ENCODE results near the gene KIAA2012. TPM values are rescaled to one million over a fixed set of nuclear protein-coding genes. Genes with fewer than 3 reads are reported as not detected.

The KIAA2012 gene
- total RNA-seq, 1 donor from 2014 or later: 0.11 TPM

- DNase-seq (ENCODE audit: low spot score in 2 of 2): no peak
- Histone ChIP-seq H3K36me3 (no peaks in the 10 kb centered on the region), H3K27me3 (no peaks in the 10 kb centered on the region), H3K4me3 (no peak overlapping the region), H3K9me3 (no peaks in the 10 kb centered on the region), H3K27ac (no peak overlapping the region), H3K4me1 (no peaks in the 10 kb centered on the region)
- TF ChIP-seq, protein P1, sequence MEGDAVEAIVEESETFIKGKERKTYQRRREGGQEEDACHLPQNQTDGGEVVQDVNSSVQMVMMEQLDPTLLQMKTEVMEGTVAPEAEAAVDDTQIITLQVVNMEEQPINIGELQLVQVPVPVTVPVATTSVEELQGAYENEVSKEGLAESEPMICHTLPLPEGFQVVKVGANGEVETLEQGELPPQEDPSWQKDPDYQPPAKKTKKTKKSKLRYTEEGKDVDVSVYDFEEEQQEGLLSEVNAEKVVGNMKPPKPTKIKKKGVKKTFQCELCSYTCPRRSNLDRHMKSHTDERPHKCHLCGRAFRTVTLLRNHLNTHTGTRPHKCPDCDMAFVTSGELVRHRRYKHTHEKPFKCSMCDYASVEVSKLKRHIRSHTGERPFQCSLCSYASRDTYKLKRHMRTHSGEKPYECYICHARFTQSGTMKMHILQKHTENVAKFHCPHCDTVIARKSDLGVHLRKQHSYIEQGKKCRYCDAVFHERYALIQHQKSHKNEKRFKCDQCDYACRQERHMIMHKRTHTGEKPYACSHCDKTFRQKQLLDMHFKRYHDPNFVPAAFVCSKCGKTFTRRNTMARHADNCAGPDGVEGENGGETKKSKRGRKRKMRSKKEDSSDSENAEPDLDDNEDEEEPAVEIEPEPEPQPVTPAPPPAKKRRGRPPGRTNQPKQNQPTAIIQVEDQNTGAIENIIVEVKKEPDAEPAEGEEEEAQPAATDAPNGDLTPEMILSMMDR (IDR thresholded peaks at IDR 0.05): no peak
- intact Hi-C loops (cut with DNase I): no loop called here
Measured at GRCh38 chr2:202186641-202187202, 113.7 kb downstream of the KIAA2012 start.

DNA sequence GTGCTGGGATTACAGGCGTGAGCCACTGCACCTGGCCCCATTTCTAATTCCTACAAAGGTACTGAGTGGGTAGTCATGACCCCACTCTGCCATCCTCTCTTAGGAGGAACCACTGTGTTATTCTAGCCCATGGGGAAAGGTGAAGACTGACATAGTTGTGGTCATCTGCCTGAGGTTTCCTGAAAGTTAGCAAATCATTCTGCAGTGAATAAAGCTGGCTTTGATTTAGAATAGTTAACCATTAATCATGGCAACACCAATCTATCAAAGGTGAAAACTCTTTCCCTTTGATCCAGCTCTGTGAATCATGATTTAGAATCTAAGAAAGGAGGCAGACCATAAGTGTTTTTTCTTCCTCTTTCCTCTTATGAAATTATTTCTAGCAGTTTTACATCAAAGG lies 114.5 kb downstream of the KIAA2012 start:
- Histone ChIP-seq H3K4me3 (no peak overlapping the region), H3K9me3 (no peaks in the 10 kb centered on the region), H3K36me3 (no peaks in the 10 kb centered on the region), H3K4me1 (no peaks in the 10 kb centered on the region), H3K27me3 (no peaks in the 10 kb centered on the region), H3K27ac (no peak overlapping the region)
- no peak for DNase-seq (ENCODE audit: low spot score in 2 of 2)
- intact Hi-C loops (cut with DNase I): no loop called here
- TF ChIP-seq, protein P1 (IDR thresholded peaks at IDR 0.05): no peak

DNA sequence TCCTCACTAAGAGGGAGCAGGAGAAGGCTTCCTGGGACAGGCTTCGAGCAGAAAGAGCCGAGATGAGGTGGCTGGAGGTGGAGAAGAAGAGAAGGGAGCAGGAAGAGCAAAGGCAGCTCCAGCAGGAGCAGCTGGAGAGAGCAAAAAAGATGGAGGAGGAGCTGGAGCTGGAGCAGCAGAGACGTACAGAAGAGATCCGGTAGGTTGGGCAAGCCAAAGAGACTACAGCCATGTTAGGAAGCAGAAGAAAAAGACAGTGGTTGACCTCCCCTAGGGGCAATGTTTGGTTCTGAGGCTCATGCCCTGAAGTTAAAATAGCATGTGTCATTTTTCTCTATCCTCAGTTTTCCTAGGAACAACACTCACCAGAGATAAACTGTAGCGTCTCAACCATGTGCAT lies 120.2 kb downstream of the KIAA2012 start:
- Histone ChIP-seq H3K27me3 (no peaks in the 10 kb centered on the region), H3K9me3 (no peaks in the 10 kb centered on the region), H3K27ac (no peak overlapping the region), H3K36me3 (no peaks in the 10 kb centered on the region), H3K4me3 (no peak overlapping the region), H3K4me1 (no peaks in the 10 kb centered on the region)
- DNase-seq (ENCODE audit: low spot score in 2 of 2): no peak
- intact Hi-C loops (cut with DNase I): no loop called here
- TF ChIP-seq, protein P1 (IDR thresholded peaks at IDR 0.05): no peak

- no peak overlapping the region for H3K4me3 ChIP-seq
- intact Hi-C loops (cut with DNase I): no loop called here
- H3K4me1 ChIP-seq: no peaks in the 10 kb centered on the region
- no peaks in the 10 kb centered on the region for H3K27me3 ChIP-seq
- TF ChIP-seq, protein P1 (IDR thresholded peaks at IDR 0.05): no peak
- H3K9me3 ChIP-seq: no peaks in the 10 kb centered on the region
- DNase-seq (ENCODE audit: low spot score in 2 of 2): no peak
- no peak overlapping the region for H3K27ac ChIP-seq
- no peaks in the 10 kb centered on the region for H3K36me3 ChIP-seq
Measured at GRCh38 chr2:202193881-202194353, 120.9 kb downstream of the KIAA2012 start.

DNA sequence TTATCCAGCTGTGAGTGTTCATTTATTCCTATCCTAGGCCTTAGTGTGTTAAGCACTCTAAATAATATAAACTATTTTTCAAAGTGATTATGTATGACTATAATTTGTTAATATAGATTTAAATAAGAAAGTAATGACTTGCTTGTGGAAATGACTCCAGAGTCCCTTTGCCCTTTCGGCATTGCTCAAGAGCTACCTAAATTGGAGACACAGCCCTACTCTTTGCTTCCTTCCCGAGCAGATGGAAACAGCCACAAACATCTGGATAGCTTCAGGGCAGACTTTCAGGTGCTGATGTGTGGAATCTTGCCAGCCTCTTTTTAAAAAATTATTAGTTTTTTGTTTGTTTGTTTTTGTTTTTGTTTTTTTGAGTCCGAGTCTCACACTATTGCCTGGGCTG lies 121.4 kb downstream of the KIAA2012 start:
- H3K36me3 ChIP-seq: no peaks in the 10 kb centered on the region
- H3K27ac ChIP-seq: no peak overlapping the region
- H3K4me1 ChIP-seq: no peaks in the 10 kb centered on the region
- no peaks in the 10 kb centered on the region for H3K27me3 ChIP-seq
- no peak overlapping the region for H3K4me3 ChIP-seq
- TF ChIP-seq, protein P1 (IDR thresholded peaks at IDR 0.05): no peak
- intact Hi-C loops (cut with DNase I): no loop called here
- no peak for DNase-seq (ENCODE audit: low spot score in 2 of 2)
- no peaks in the 10 kb centered on the region for H3K9me3 ChIP-seq

GRCh38 chr2:202196727-202197126 lies 123.7 kb downstream of the KIAA2012 start:
- no peaks in the 10 kb centered on the region for H3K36me3 ChIP-seq
- H3K9me3 ChIP-seq: no peaks in the 10 kb centered on the region
- TF ChIP-seq, protein P1 (IDR thresholded peaks at IDR 0.05): no peak
- no peaks in the 10 kb centered on the region for H3K27me3 ChIP-seq
- no peaks in the 10 kb centered on the region for H3K4me1 ChIP-seq
- intact Hi-C loops (cut with DNase I): no loop called here
- H3K27ac ChIP-seq: no peak overlapping the region
- no peak for DNase-seq (ENCODE audit: low spot score in 2 of 2)
- H3K4me3 ChIP-seq: no peak overlapping the region
